Astrocyte (in vitro differentiated cells and primary cell): Measurements from ENCODE around the gene AMZ1. TPM values are rescaled to one million over a fixed set of nuclear protein-coding genes. Genes with fewer than 3 reads are reported as not detected.

Experiments
- DNase-seq: peaks from one replicate; pipeline ENCODE4 v3.0.0-alpha.2; 2010; ENCODE audit warnings: low read depth
- FAIRE-seq: peaks from 2 replicates; lab custom pipeline; 2011; peaks lifted over from hg19 to GRCh38; lab: Jason Lieb, UNC
- H2AFZ ChIP-seq: 2 replicates; pipeline ENCODE4 v1.6.0; 2012; ENCODE audit warnings: low read depth, low read length, inconsistent platforms
- H3K27ac ChIP-seq: 2 replicates; pipeline ENCODE4 v1.5.1; 2011; ENCODE audit warnings: low read depth, low read length, inconsistent platforms
- H3K27me3 ChIP-seq: 2 replicates; pipeline ENCODE4 v1.6.0; 2011; ENCODE audit warnings: low read length, inconsistent platforms; ENCODE audit not compliant: insufficient read depth
- H3K36me3 ChIP-seq: 2 replicates; pipeline ENCODE4 v1.5.1; 2011; ENCODE audit warnings: low read length, inconsistent platforms; ENCODE audit not compliant: insufficient read depth
- H3K4me1 ChIP-seq: 2 replicates; pipeline ENCODE4 v1.5.1; 2011; ENCODE audit warnings: low read length, inconsistent platforms; ENCODE audit not compliant: insufficient read depth
- H3K4me2 ChIP-seq: 2 replicates; pipeline ENCODE4 v1.6.0; 2012; ENCODE audit warnings: low read length, inconsistent platforms
- H3K4me3 ChIP-seq: 2 replicates; pipeline ENCODE4 v1.5.1; 2011; ENCODE audit warnings: low read depth, mild to moderate bottlenecking, low read length, inconsistent platforms; ENCODE audit not compliant: insufficient read depth
- H3K79me2 ChIP-seq: 2 replicates; pipeline ENCODE4 v1.6.0; 2012; ENCODE audit warnings: mild to moderate bottlenecking, low read length, inconsistent platforms; ENCODE audit not compliant: insufficient read depth
- H3K9ac ChIP-seq: 2 replicates; pipeline ENCODE4 v1.6.0; 2012; ENCODE audit warnings: mild to moderate bottlenecking, low read length, inconsistent platforms
- H3K9me3 ChIP-seq: 2 replicates; pipeline ENCODE4 v1.5.1; 2012; ENCODE audit warnings: low read depth, mild to moderate bottlenecking, low read length, inconsistent platforms; ENCODE audit not compliant: insufficient read depth
- H4K20me1 ChIP-seq: 2 replicates; pipeline ENCODE4 v1.6.0; 2012; ENCODE audit warnings: low read length, inconsistent platforms; ENCODE audit not compliant: insufficient read depth
- H3K27ac Mint-ChIP-seq: one replicate; pipeline ENCODE4 v1.8.0; 2021; ENCODE audit warnings: mild to moderate bottlenecking, mixed read lengths; ENCODE audit not compliant: unreplicated experiment
- H3K27me3 Mint-ChIP-seq: one replicate; pipeline ENCODE4 v1.8.0; 2021; ENCODE audit warnings: low read depth, mixed read lengths; ENCODE audit not compliant: unreplicated experiment
- H3K36me3 Mint-ChIP-seq: one replicate; pipeline ENCODE4 v1.8.0; 2021; ENCODE audit warnings: low read depth, mixed read lengths; ENCODE audit not compliant: unreplicated experiment
- H3K4me1 Mint-ChIP-seq: one replicate; pipeline ENCODE4 v1.8.0; 2021; ENCODE audit warnings: low read depth, mixed read lengths; ENCODE audit not compliant: unreplicated experiment
- H3K4me3 Mint-ChIP-seq: one replicate; pipeline ENCODE4 v1.8.0; 2021; ENCODE audit warnings: mild to moderate bottlenecking, moderate library complexity, mixed read lengths; ENCODE audit not compliant: unreplicated experiment
- H3K9me3 Mint-ChIP-seq: one replicate; pipeline ENCODE4 v1.8.0; 2021; ENCODE audit warnings: mild to moderate bottlenecking, mixed read lengths; ENCODE audit not compliant: unreplicated experiment
- CTCF ChIP-seq: IDR thresholded peaks from 2 replicates; pipeline ENCODE4 v1.5.1; 2011; ENCODE audit warnings: low read depth, mild to moderate bottlenecking, inconsistent platforms, low read length, moderate library complexity; ENCODE audit not compliant: insufficient read depth
- EZH2 ChIP-seq: IDR thresholded peaks from 2 replicates; pipeline ENCODE4 v1.6.1; 2012; ENCODE audit warnings: mild to moderate bottlenecking, low read length, inconsistent platforms; ENCODE audit not compliant: insufficient read depth
- total RNA-seq: library from RNA; stranded (reverse); gene quantifications from 2 replicates; pipeline ENCODE4 v1.2.1, GENCODE V29; 2021

Gene AMZ1
- total RNA-seq, 1 donor from 2014 or later = 3.4 TPM

GRCh38 chr7:2698581-2699288 is 10.7 kb downstream of the AMZ1 start:
- Mint-ChIP-seq H3K27me3 (peaks cover 30% of the 10 kb centered on the region), H3K36me3 (peaks cover 2% of the 10 kb centered on the region), H3K4me1 (no peaks in the 10 kb centered on the region), H3K9me3 (peaks cover 1% of the 10 kb centered on the region), H3K27ac (no peak overlapping the region), H3K4me3 (no peak overlapping the region)
- Histone ChIP-seq H3K9ac (no peak overlapping the region), H3K79me2 (no peaks in the 10 kb centered on the region), H3K27me3 (peaks cover 5% of the 10 kb centered on the region), H3K4me1 (no peaks in the 10 kb centered on the region), H3K4me2 (no peak overlapping the region), H3K4me3 (no peak overlapping the region), H3K27ac (no peak overlapping the region), H3K36me3 (no peaks in the 10 kb centered on the region), H2AFZ (no peak overlapping the region), H3K9me3 (no peaks in the 10 kb centered on the region), H4K20me1 (no peaks in the 10 kb centered on the region)
- FAIRE-seq (no peak), DNase-seq (no peak)
- TF ChIP-seq EZH2 (no peak), CTCF (no peak)

GRCh38 chr7:2699289-2699620 is 11.3 kb downstream of the AMZ1 start:
- Mint-ChIP-seq H3K36me3 (peaks cover 2% of the 10 kb centered on the region), H3K27me3 (peaks cover 31% of the 10 kb centered on the region), H3K4me1 (no peaks in the 10 kb centered on the region), H3K27ac (no peak overlapping the region), H3K9me3 (peaks cover 1% of the 10 kb centered on the region), H3K4me3 (no peak overlapping the region)
- Histone ChIP-seq H3K27ac (no peak overlapping the region), H3K9ac (no peak overlapping the region), H3K4me3 (no peak overlapping the region), H3K79me2 (no peaks in the 10 kb centered on the region), H3K9me3 (no peaks in the 10 kb centered on the region), H3K4me1 (no peaks in the 10 kb centered on the region), H4K20me1 (no peaks in the 10 kb centered on the region), H3K4me2 (no peak overlapping the region), H3K36me3 (no peaks in the 10 kb centered on the region), H2AFZ (no peak overlapping the region), H3K27me3 (peaks cover 5% of the 10 kb centered on the region)
- DNase-seq (no peak), FAIRE-seq (no peak)
- TF ChIP-seq EZH2 (no peak), CTCF (no peak)

GRCh38 chr7:2700141-2700850 is 12.3 kb downstream of the AMZ1 start:
- Histone ChIP-seq H2AFZ (no peak overlapping the region), H4K20me1 (no peaks in the 10 kb centered on the region), H3K4me2 (no peak overlapping the region), H3K9me3 (no peaks in the 10 kb centered on the region), H3K4me3 (no peak overlapping the region), H3K9ac (no peak overlapping the region), H3K79me2 (no peaks in the 10 kb centered on the region), H3K27ac (no peak overlapping the region), H3K36me3 (no peaks in the 10 kb centered on the region), H3K4me1 (no peaks in the 10 kb centered on the region), H3K27me3 (peaks cover 5% of the 10 kb centered on the region)
- FAIRE-seq = no peak
- Mint-ChIP-seq H3K9me3 (peaks cover 1% of the 10 kb centered on the region), H3K36me3 (peaks cover 2% of the 10 kb centered on the region), H3K27me3 (peaks cover 32% of the 10 kb centered on the region), H3K4me3 (no peak overlapping the region), H3K4me1 (no peaks in the 10 kb centered on the region), H3K27ac (no peak overlapping the region)
- TF ChIP-seq CTCF (no peak), EZH2 (no peak)
- no peak for DNase-seq
